ENCODE measurements around the gene FBXO21. TPM values are rescaled to one million over a fixed set of nuclear protein-coding genes. Genes with fewer than 3 reads are reported as not detected.
A peak's percentile ranks its signal among the peaks of the same experiment; 100 is the strongest.

FBXO21 gene
- total RNA-seq, 1 donor from 2014 or later = 41.4 TPM

DNA sequence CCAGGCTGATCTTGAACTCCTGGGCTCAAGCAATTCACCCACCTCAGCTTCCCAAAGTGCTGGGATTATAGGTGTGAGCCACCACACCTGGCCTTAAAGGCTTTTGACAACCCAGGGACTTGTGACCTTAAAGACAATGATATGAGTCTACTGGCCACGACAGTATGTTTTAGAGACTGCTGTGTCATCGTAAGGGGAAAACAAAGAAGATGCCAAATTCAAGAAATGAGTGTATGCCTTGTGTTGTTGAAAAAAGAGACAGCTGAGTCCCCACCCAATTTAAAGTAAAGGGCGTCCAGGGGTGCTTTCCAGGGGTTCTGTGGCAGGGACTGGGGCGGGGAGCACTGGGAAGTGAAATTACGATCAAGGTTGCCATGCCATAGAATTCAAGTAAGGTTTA is 26.4 kb upstream of the FBXO21 start:
- no peak for ATAC-seq
- peaks cover 8% of the 10 kb centered on the region for H3K27me3 ChIP-seq
- intact Hi-C loops (cut with DNase I) = loop anchor here (10.0 kb wide), 1 partner anchor 618 kb away; no protein-coding TSS in a partner anchor

GRCh38 chr12:117214797-117215196 is 24.5 kb upstream of the FBXO21 start:
- Histone ChIP-seq H3K4me1 (no peaks in the 10 kb centered on the region), H3K4me3 (no peak overlapping the region), H3K36me3 (no peaks in the 10 kb centered on the region), H3K27ac (no peak overlapping the region), H3K27me3 (peaks cover under 1% of the 10 kb centered on the region), H3K9me3 (no peaks in the 10 kb centered on the region)
- TF ChIP-seq, protein P1, sequence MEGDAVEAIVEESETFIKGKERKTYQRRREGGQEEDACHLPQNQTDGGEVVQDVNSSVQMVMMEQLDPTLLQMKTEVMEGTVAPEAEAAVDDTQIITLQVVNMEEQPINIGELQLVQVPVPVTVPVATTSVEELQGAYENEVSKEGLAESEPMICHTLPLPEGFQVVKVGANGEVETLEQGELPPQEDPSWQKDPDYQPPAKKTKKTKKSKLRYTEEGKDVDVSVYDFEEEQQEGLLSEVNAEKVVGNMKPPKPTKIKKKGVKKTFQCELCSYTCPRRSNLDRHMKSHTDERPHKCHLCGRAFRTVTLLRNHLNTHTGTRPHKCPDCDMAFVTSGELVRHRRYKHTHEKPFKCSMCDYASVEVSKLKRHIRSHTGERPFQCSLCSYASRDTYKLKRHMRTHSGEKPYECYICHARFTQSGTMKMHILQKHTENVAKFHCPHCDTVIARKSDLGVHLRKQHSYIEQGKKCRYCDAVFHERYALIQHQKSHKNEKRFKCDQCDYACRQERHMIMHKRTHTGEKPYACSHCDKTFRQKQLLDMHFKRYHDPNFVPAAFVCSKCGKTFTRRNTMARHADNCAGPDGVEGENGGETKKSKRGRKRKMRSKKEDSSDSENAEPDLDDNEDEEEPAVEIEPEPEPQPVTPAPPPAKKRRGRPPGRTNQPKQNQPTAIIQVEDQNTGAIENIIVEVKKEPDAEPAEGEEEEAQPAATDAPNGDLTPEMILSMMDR (IDR thresholded peaks at IDR 0.05) = no peak
- ATAC-seq = no peak
- DNase-seq = no peak
- intact Hi-C loops (cut with DNase I) = loop anchor here (10.0 kb wide), 1 partner anchor 620 kb away; no protein-coding TSS in a partner anchor

More for the DNA sequence above, 26.4 kb upstream of the FBXO21 start:
- no peaks in the 10 kb centered on the region for H3K36me3 ChIP-seq
- TF ChIP-seq, protein P1 (IDR thresholded peaks at IDR 0.05) = no peak
- H3K4me1 ChIP-seq = no peaks in the 10 kb centered on the region
- H3K27ac ChIP-seq = no peak overlapping the region
- no peak for DNase-seq
- no peaks in the 10 kb centered on the region for H3K9me3 ChIP-seq
- H3K4me3 ChIP-seq = no peak overlapping the region

- H3K36me3 ChIP-seq = no peaks in the 10 kb centered on the region
- H3K27ac ChIP-seq = no peak overlapping the region
- no peaks in the 10 kb centered on the region for H3K4me1 ChIP-seq
- intact Hi-C loops (cut with DNase I) = loop anchor here (10.0 kb wide), 1 partner anchor 621 kb away; no protein-coding TSS in a partner anchor
- no peak overlapping the region for H3K4me3 ChIP-seq
- DNase-seq = no peak
- TF ChIP-seq, protein P1 (IDR thresholded peaks at IDR 0.05) = no peak
- peaks cover 9% of the 10 kb centered on the region for H3K27me3 ChIP-seq
- H3K9me3 ChIP-seq = no peaks in the 10 kb centered on the region
- no peak for ATAC-seq
Measured at GRCh38 chr12:117213295-117213808, 23.1 kb upstream of the FBXO21 start.

- H3K4me3 ChIP-seq = no peak overlapping the region
- TF ChIP-seq, protein P1 (IDR thresholded peaks at IDR 0.05) = peak; percentile 93
- H3K27me3 ChIP-seq = peaks cover 9% of the 10 kb centered on the region
- no peak overlapping the region for H3K27ac ChIP-seq
- no peaks in the 10 kb centered on the region for H3K4me1 ChIP-seq
- intact Hi-C loops (cut with DNase I) = loop anchor here (10.0 kb wide), 1 partner anchor 622 kb away; no protein-coding TSS in a partner anchor
- no peaks in the 10 kb centered on the region for H3K9me3 ChIP-seq
- no peaks in the 10 kb centered on the region for H3K36me3 ChIP-seq
- ATAC-seq (peak; percentile 93), DNase-seq (peak; percentile 69)
Measured at GRCh38 chr12:117212563-117213190, 22.4 kb upstream of the FBXO21 start.

- ATAC-seq = no peak
- intact Hi-C loops (cut with DNase I) = loop anchor here (10.0 kb wide), 1 partner anchor 624 kb away; no protein-coding TSS in a partner anchor
- no peak overlapping the region for H3K4me3 ChIP-seq
- no peak overlapping the region for H3K27ac ChIP-seq
- no peaks in the 10 kb centered on the region for H3K9me3 ChIP-seq
- TF ChIP-seq, protein P1 (IDR thresholded peaks at IDR 0.05) = no peak
- no peaks in the 10 kb centered on the region for H3K4me1 ChIP-seq
- DNase-seq = no peak
- no peaks in the 10 kb centered on the region for H3K36me3 ChIP-seq
- H3K27me3 ChIP-seq = peaks cover 9% of the 10 kb centered on the region
Measured at GRCh38 chr12:117210266-117210918, 20.1 kb upstream of the FBXO21 start.
